GM23338 (cell line): Measurements from ENCODE around the gene SNAPC1. TPM values are rescaled to one million over a fixed set of nuclear protein-coding genes. Genes with fewer than 3 reads are reported as not detected.

Experiments used
- ATAC-seq: fragments of 200-7000 bp; cut with Tn5 transposase; 3 replicates; pipeline ENCODE4 v1.9.1; 2020
- DNase-seq: peaks from one replicate; pipeline ENCODE4 v3.0.0-alpha.2; 2015; ENCODE audit warnings: low spot score
- H2AFZ ChIP-seq: fragments of 200-600 bp; sonication (generic); 2 replicates; pipeline ENCODE4 v1.8.0; 2016; ENCODE audit warnings: antibody characterized with exemption, mild to moderate bottlenecking, moderate library complexity
- H3F3A ChIP-seq: fragments of 200-600 bp; sonication (generic); replicated peaks from 2 replicates; pipeline ENCODE4 v1.8.0; 2017; ENCODE audit warnings: antibody characterized with exemption, mixed run types, low read depth
- H3K27ac ChIP-seq: fragments of 200-600 bp; sonication (generic); 2 replicates; pipeline ENCODE4 v1.6.1; 2016; ENCODE audit warnings: low read depth
- H3K27me3 ChIP-seq: fragments of 200-600 bp; sonication (generic); 2 replicates; pipeline ENCODE4 v1.8.0; 2016; ENCODE audit warnings: mild to moderate bottlenecking, mixed run types, moderate library complexity; ENCODE audit not compliant: insufficient read depth
- H3K36me3 ChIP-seq: fragments of 200-600 bp; sonication (generic); 2 replicates; pipeline ENCODE4 v1.8.0; 2016; ENCODE audit warnings: mild to moderate bottlenecking; ENCODE audit not compliant: insufficient read depth
- H3K4me1 ChIP-seq: fragments of 200-600 bp; sonication (generic); 2 replicates; pipeline ENCODE4 v1.8.0; 2016; ENCODE audit warnings: mild to moderate bottlenecking, moderate library complexity; ENCODE audit not compliant: insufficient read depth
- H3K4me2 ChIP-seq: fragments of 200-600 bp; sonication (generic); 2 replicates; pipeline ENCODE4 v1.7.1; 2017; ENCODE audit warnings: mixed run types
- H3K4me3 ChIP-seq: fragments of 200-600 bp; sonication (generic); 2 replicates; pipeline ENCODE4 v1.6.1; 2016; ENCODE audit warnings: mixed run types
- H3K79me2 ChIP-seq: fragments of 200-600 bp; sonication (generic); replicated peaks from 2 replicates; pipeline ENCODE4 v1.8.0; 2017; ENCODE audit warnings: mild to moderate bottlenecking; ENCODE audit not compliant: insufficient read depth
- H3K9me2 ChIP-seq: fragments of 200-600 bp; sonication (generic); 2 replicates; pipeline ENCODE4 v1.8.0; 2017; ENCODE audit not compliant: insufficient read depth
- H4K20me1 ChIP-seq: fragments of 200-600 bp; sonication (generic); replicated peaks from 2 replicates; pipeline ENCODE4 v1.8.0; 2017; ENCODE audit warnings: mild to moderate bottlenecking; ENCODE audit not compliant: insufficient read depth
- H3K27ac Mint-ChIP-seq: 2 replicates; pipeline ENCODE4 v1.8.0; 2020; ENCODE audit warnings: inconsistent platforms, mild to moderate bottlenecking, moderate library complexity, mixed read lengths
- H3K27me3 Mint-ChIP-seq: 3 replicates; pipeline ENCODE4 v1.8.0; 2022; ENCODE audit warnings: low read depth, mild to moderate bottlenecking, moderate library complexity, mixed read lengths, inconsistent platforms; ENCODE audit not compliant: insufficient read depth, poor library complexity
- H3K36me3 Mint-ChIP-seq: 3 replicates; pipeline ENCODE4 v1.8.0; 2021; ENCODE audit warnings: low read depth, mild to moderate bottlenecking, inconsistent platforms, moderate library complexity, mixed read lengths
- H3K4me1 Mint-ChIP-seq: 3 replicates; pipeline ENCODE4 v1.8.0; 2020; ENCODE audit warnings: mild to moderate bottlenecking, inconsistent platforms, mixed read lengths
- H3K4me3 Mint-ChIP-seq: 3 replicates; pipeline ENCODE4 v1.8.0; 2021; ENCODE audit warnings: moderate library complexity, mild to moderate bottlenecking, inconsistent platforms, mixed read lengths
- H3K9me3 Mint-ChIP-seq: 3 replicates; pipeline ENCODE4 v1.8.0; 2020; ENCODE audit warnings: moderate library complexity, mild to moderate bottlenecking, inconsistent platforms, mixed read lengths
- CREB1 ChIP-seq: fragments of 250-450 bp; sonication (Bioruptor Pico); IDR thresholded peaks from 2 replicates; pipeline ENCODE4 v1.5.0; 2020; ENCODE audit warnings: low read depth, mild to moderate bottlenecking, moderate library complexity
- CTCF ChIP-seq, 2 experiments: fragments of 200-600 bp in 1 of 2; sonication (generic) in 1 of 2; conservative IDR thresholded peaks; 2 replicates each; pipeline versions ENCODE4 v1.5.1 to v1.6.1; 2016 to 2017; ENCODE audit warnings: antibody characterized with exemption in 2 of 2, low read depth in 2 of 2, mild to moderate bottlenecking in 2 of 2, moderate library complexity in 1 of 2
- EZH2 ChIP-seq: fragments of 200-600 bp; sonication (generic); IDR thresholded peaks from one replicate; pipeline ENCODE4 v1.8.0; 2017; ENCODE audit warnings: antibody characterized with exemption, mild to moderate bottlenecking, low read depth; ENCODE audit not compliant: unreplicated experiment
- JUNB ChIP-seq: IDR thresholded peaks from one replicate; pipeline ENCODE4 v1.6.1; 2016; ENCODE audit warnings: antibody characterized with exemption; ENCODE audit not compliant: unreplicated experiment
- NANOG ChIP-seq: IDR thresholded peaks from 2 replicates; pipeline ENCODE4 v1.6.1; 2016; ENCODE audit warnings: antibody characterized with exemption, borderline replicate concordance
- POLR2AphosphoS5 ChIP-seq: IDR thresholded peaks from 2 replicates; pipeline ENCODE4 v1.6.1; 2016; ENCODE audit warnings: antibody characterized with exemption, low read depth
- REST ChIP-seq: IDR thresholded peaks from one replicate; pipeline ENCODE4 v1.6.1; 2018; ENCODE audit warnings: antibody characterized with exemption; ENCODE audit not compliant: unreplicated experiment
- STAT1 ChIP-seq: IDR thresholded peaks from one replicate; pipeline ENCODE4 v1.6.1; 2016; ENCODE audit warnings: antibody characterized with exemption; ENCODE audit not compliant: unreplicated experiment
- ZNF114 ChIP-seq: fragments of 250-450 bp; sonication (Bioruptor Pico); IDR thresholded peaks from 2 replicates; pipeline ENCODE4 v1.5.0; 2020; ENCODE audit warnings: mild to moderate bottlenecking, moderate library complexity
- polyA plus RNA-seq: library from polyadenylated mRNA; unstranded; fragments of >200 nt; fragmentation: Nextera tagmentation; extraction: Ambion mirVana; gene quantifications from 2 replicates; pipeline ENCODE4 v1.2.1, GENCODE V29; 2016
- total RNA-seq: library from RNA; depleted of rRNA; stranded (reverse); fragments of >200 nt; shearing (Covaris generic); gene quantifications from 2 replicates; pipeline ENCODE4 v1.2.3, GENCODE V29; 2014

Gene SNAPC1
- total and polyA plus RNA-seq, 2 experiments from 2014 or later: 14.8 to 33.4 TPM

- TF ChIP-seq NANOG (no peak), ZNF114 (no peak), POLR2AphosphoS5 (no peak), JUNB (no peak), REST (no peak), CREB1 (CRISPR knock-in tag) (no peak), EZH2 (no peak)
Measured at GRCh38 chr14:61764342-61765122, 2.3 kb downstream of the SNAPC1 start (continued).

GRCh38 chr14:61765225-61765943 lies 3.2 kb downstream of the SNAPC1 start:
- Histone ChIP-seq H4K20me1 (no peaks in the 10 kb centered on the region; the same call in 1 of the 2 replicates), H2AFZ (no peak overlapping the region), H3K27ac (peak overlapping the region; percentile 75), H3K27me3 (no peaks in the 10 kb centered on the region), H3K4me3 (peak overlapping the region; percentile 79), H3F3A (no peaks in the 10 kb centered on the region), H3K4me2 (peak overlapping the region; percentile 85), H3K79me2 (peaks cover 63% of the 10 kb centered on the region), H3K4me1 (peaks cover 25% of the 10 kb centered on the region), H3K36me3 (peaks cover 16% of the 10 kb centered on the region; the same call in 1 of the 2 replicates), H3K9me2 (no peaks in the 10 kb centered on the region)
- DNase-seq (no peak), ATAC-seq (no peak)
- H3K36me3 Mint-ChIP-seq: peaks cover 32% of the 10 kb centered on the region
- peak overlapping the region; percentile 99 for H3K4me3 Mint-ChIP-seq
- H3K9me3 Mint-ChIP-seq: no peaks in the 10 kb centered on the region
- H3K27ac Mint-ChIP-seq: 0 out of 2 replicates have a peak overlapping the region, but pooled peaks have one; percentile 41
- H3K27me3 Mint-ChIP-seq: peaks cover 11% of the 10 kb centered on the region
- peaks cover 31% of the 10 kb centered on the region for H3K4me1 Mint-ChIP-seq
- TF ChIP-seq STAT1 (no peak), REST (no peak), CTCF (conservative IDR thresholded peaks at IDR 0.05; ENCODE audit: low read depth in 2 of 2) (no peak)
